K562 (cell line): ENCODE results near the gene MAST4. TPM values are rescaled to one million over a fixed set of nuclear protein-coding genes. Genes with fewer than 3 reads are reported as not detected.

ENCODE experiments used
- ATAC-seq: fragments of 200-7000 bp; cut with Tn5 transposase; 3 replicates; pipeline ENCODE4 v1.9.1; 2020; ENCODE audit warnings: moderate library complexity
- BruUV-seq: library from RNA; stranded (reverse); fragments of 400-500 nt; replicated peaks from 2 replicates; lab custom pipeline; 2021; lab: Mats Ljungman, UMichigan
- CTCF ChIA-PET: fragments of 300-600 bp; formaldehyde crosslinking; extraction: SDS; loops from one replicate; lab custom pipeline; 2021; ENCODE audit warnings: low intra/inter-chr PET ratio; lab: Yijun Ruan, JAX
- POLR2A ChIA-PET: fragments of 300-600, 350-650 bp; sonication (Branson Sonifier 250); formaldehyde crosslinking; extraction: SDS; loops from one replicate; lab custom pipeline; 2021; ENCODE audit warnings: antibody characterized with exemption, inconsistent platforms; lab: Yijun Ruan, JAX
- DNase-seq, 4 experiments: peaks; one replicate each; pipeline versions ENCODE4 v3.0.0 to v3.0.0-alpha.2; 2011 to 2018; ENCODE audit warnings: low spot score in 3 of 4, mixed read lengths in 3 of 4; ENCODE audit errors: extremely low read depth in 1 of 4
- FAIRE-seq: peaks from 2 replicates; lab custom pipeline; 2011; peaks lifted over from hg19 to GRCh38; lab: Jason Lieb, UNC
- H2AFZ ChIP-seq: 2 replicates; pipeline ENCODE4 v1.6.0; 2011; ENCODE audit warnings: low read depth, low read length, control low read depth, inconsistent platforms
- H3K27ac ChIP-seq: fragments of 200-600 bp; 3 replicates; pipeline ENCODE4 v1.8.0; 2011; ENCODE audit warnings: low read depth, mild to moderate bottlenecking, control low read depth, inconsistent platforms, low read length, moderate library complexity, mixed read lengths; ENCODE audit errors: extremely low read depth
- H3K27me3 ChIP-seq, 2 experiments: fragments of 300-600 bp in 1 of 2; 2 replicates in 1 of 2; 3 replicates in 1 of 2; pipeline versions ENCODE4 v1.6.0 to v1.8.0; 2011; ENCODE audit warnings: inconsistent platforms in 2 of 2, low read length in 2 of 2, mild to moderate bottlenecking in 1 of 2, mixed read lengths in 1 of 2, moderate library complexity in 1 of 2; ENCODE audit not compliant: control insufficient read depth in 2 of 2, insufficient read depth in 2 of 2
- H3K36me3 ChIP-seq: fragments of 300-600 bp; 3 replicates; pipeline ENCODE4 v1.8.0; 2011; ENCODE audit warnings: mild to moderate bottlenecking, low read length, inconsistent platforms; ENCODE audit not compliant: control insufficient read depth, insufficient read depth
- H3K4me1 ChIP-seq, 2 experiments: fragments of 200-600 bp in 1 of 2; replicated peaks in 1 of 2; 2 replicates in 1 of 2; 3 replicates in 1 of 2; pipeline versions ENCODE4 v1.5.1 to v1.8.0; 2011; ENCODE audit warnings: inconsistent platforms in 2 of 2, low read length in 2 of 2, mild to moderate bottlenecking in 1 of 2, mixed read lengths in 1 of 2, moderate library complexity in 1 of 2; ENCODE audit not compliant: control insufficient read depth in 2 of 2, insufficient read depth in 2 of 2
- H3K4me2 ChIP-seq: 2 replicates; pipeline ENCODE4 v1.6.1; 2011; ENCODE audit warnings: low read length, control low read depth, inconsistent platforms, mixed read lengths; ENCODE audit not compliant: insufficient read depth
- H3K4me3 ChIP-seq: fragments of 200-600 bp; sonication (generic), shearing (Covaris generic); 2 replicates; pipeline ENCODE4 v1.5.1; 2016; ENCODE audit warnings: control low read depth, inconsistent platforms
- H3K79me2 ChIP-seq: fragments of 200-600 bp; 3 replicates; pipeline ENCODE4 v1.8.0; 2011; ENCODE audit warnings: low read length, inconsistent platforms; ENCODE audit not compliant: control insufficient read depth, insufficient read depth
- H3K9ac ChIP-seq, 2 experiments: 2 replicates each; pipeline versions ENCODE4 v1.6.0 to v1.6.1; 2011; ENCODE audit warnings: low read depth in 2 of 2, low read length in 2 of 2, control low read depth in 1 of 2, inconsistent platforms in 1 of 2, mild to moderate bottlenecking in 1 of 2, mixed read lengths in 1 of 2; ENCODE audit not compliant: insufficient read depth in 1 of 2
- H3K9me1 ChIP-seq: one replicate; pipeline ENCODE4 v1.6.0; 2011; ENCODE audit warnings: inconsistent platforms, mild to moderate bottlenecking, low read length, moderate library complexity; ENCODE audit not compliant: control insufficient read depth, insufficient read depth
- H3K9me3 ChIP-seq: replicated peaks from 2 replicates; pipeline ENCODE4 v1.5.1; 2011; ENCODE audit warnings: low read depth, low read length, inconsistent platforms; ENCODE audit not compliant: control insufficient read depth, insufficient read depth
- H4K20me1 ChIP-seq: replicated peaks from 2 replicates; pipeline ENCODE4 v1.6.1; 2011; ENCODE audit warnings: low read length, inconsistent platforms, mixed read lengths; ENCODE audit not compliant: control insufficient read depth, insufficient read depth
- AFF1 ChIP-seq, 2 experiments: fragments of 450-650 bp; IDR thresholded peaks; 2 replicates each; pipeline ENCODE4 v1.6.1; 2018; ENCODE audit warnings: mild to moderate bottlenecking in 2 of 2, low read depth in 1 of 2; ENCODE audit not compliant: partially characterized antibody in 2 of 2
- ETV5 ChIP-seq: sonication (generic); formaldehyde crosslinking; IDR thresholded peaks from 2 replicates; pipeline ENCODE4 v1.4.0; 2020; ENCODE audit warnings: low read depth, mild to moderate bottlenecking, missing genetic modification reagents
- LEF1 ChIP-seq: fragments of 450-650 bp; IDR thresholded peaks from 2 replicates; pipeline ENCODE4 v1.6.1; 2016; ENCODE audit warnings: mild to moderate bottlenecking
- MAFF ChIP-seq: IDR thresholded peaks from 2 replicates; pipeline ENCODE4 v1.6.1; 2012; ENCODE audit warnings: low read length, improper control_type of control experiment
- NELFE ChIP-seq: IDR thresholded peaks from 2 replicates; pipeline ENCODE4 v1.6.1; 2011; ENCODE audit warnings: mild to moderate bottlenecking; ENCODE audit not compliant: insufficient read depth, insufficient read length
- NFATC3 ChIP-seq: fragments of 450-650 bp; IDR thresholded peaks from 2 replicates; pipeline ENCODE4 v1.6.1; 2017; ENCODE audit warnings: mild to moderate bottlenecking
- STAG1 ChIP-seq: sonication (generic); formaldehyde crosslinking; IDR thresholded peaks from 2 replicates; pipeline ENCODE4 v1.5.0; 2020; ENCODE audit warnings: missing genetic modification reagents, borderline replicate concordance
- TRIM28 ChIP-seq: fragments of 450-650 bp; IDR thresholded peaks from 2 replicates; pipeline ENCODE4 v1.6.1; 2017
- ZNF212 ChIP-seq: fragments of 450-650 bp; formaldehyde crosslinking; IDR thresholded peaks from 2 replicates; pipeline ENCODE4 v1.4.0; 2020; ENCODE audit warnings: mild to moderate bottlenecking
- ZNF224 ChIP-seq: sonication (generic); formaldehyde crosslinking; IDR thresholded peaks from 2 replicates; pipeline ENCODE4 v1.8.0; 2022; ENCODE audit warnings: mild to moderate bottlenecking, missing genetic modification reagents
- ZNF277 ChIP-seq: fragments of 250-450 bp; sonication (Bioruptor Pico); IDR thresholded peaks from 2 replicates; pipeline ENCODE4 v1.8.0; 2022; ENCODE audit warnings: inconsistent platforms, mild to moderate bottlenecking, moderate library complexity, borderline replicate concordance
- ZNF444 ChIP-seq: fragments of 250-450 bp; sonication (Bioruptor Pico); IDR thresholded peaks from 2 replicates; pipeline ENCODE4 v1.4.0; 2020; ENCODE audit warnings: mild to moderate bottlenecking, moderate library complexity
- ZNF780A ChIP-seq: fragments of 250-450 bp; sonication (Bioruptor Pico); IDR thresholded peaks from 2 replicates; pipeline ENCODE4 v1.5.0; 2021; ENCODE audit warnings: mild to moderate bottlenecking
- ZNF79 ChIP-seq: fragments of 250-450 bp; sonication (Bioruptor Pico); IDR thresholded peaks from 2 replicates; pipeline ENCODE4 v1.4.0; 2020; ENCODE audit warnings: low read depth, mild to moderate bottlenecking, moderate library complexity
- ZSCAN29 ChIP-seq: fragments of 450-650 bp; IDR thresholded peaks from 2 replicates; pipeline ENCODE4 v1.6.1; 2017
- WGBS: fragments of 100-300 bp; shearing (Covaris generic); methylation state at CpG from one replicate; pipeline ENCODE4 v1.1.6; 2016; ENCODE audit warnings: low coverage, mixed read lengths; ENCODE audit not compliant: insufficient coverage; ENCODE audit errors: missing lambda C conversion rate; 5-methylcytosine and 5-hydroxymethylcytosine counted together
- in situ Hi-C: fragments of 300-500 bp; cut with MboI; formaldehyde crosslinking; loops from 4 replicates; pipeline ENCODE4 v1.15.0; 2018; ENCODE audit warnings: inconsistent platforms, mixed read lengths
- intact Hi-C: fragments of 100-400 bp; cut with micrococcal nuclease; formaldehyde crosslinking; loops from 2 replicates; pipeline ENCODE4 v1.14.2; 2022
- polyA plus RNA-seq, 8 experiments: library from polyadenylated mRNA; depleted of rRNA in 4 of 8; stranded (reverse) in 5 of 8; unstranded in 3 of 8; fragments of >200 nt; fragmentation: Nextera tagmentation in 2 of 8; fragmentation: Illumina TruSeq in 1 of 8; extraction: Ambion mirVana in 2 of 8; extraction: Trizol in 1 of 8; gene quantifications; 2 replicates each; pipeline versions ENCODE4 v1.2.1 to v1.2.3, GENCODE V29; 2011 to 2014; ENCODE audit warnings: inconsistent platforms in 1 of 8, missing spikeins in 1 of 8
- total RNA-seq, 7 experiments: library from RNA; depleted of rRNA in 6 of 7; stranded (reverse); fragments of >200 nt in 6 of 7; fragmentation: Illumina TruSeq in 2 of 7; extraction: Trizol in 2 of 7; gene quantifications; 2 replicates each; pipeline versions ENCODE4 v1.2.1 to v1.2.3, GENCODE V29; 2011 to 2021; ENCODE audit warnings: low replicate concordance in 1 of 7
- TF ChIP-seq, protein P1 (sequence below): fragments of 250-450 bp; sonication (Bioruptor Pico); IDR thresholded peaks from 2 replicates; pipeline ENCODE4 v1.8.0; 2022; ENCODE audit warnings: moderate library complexity, mild to moderate bottlenecking, inconsistent platforms

MAST4 gene
- total and polyA plus RNA-seq, 9 of the 15 experiments (the other 6 are each of a cell fraction or from before 2014, with no cell fraction given): 0.88 to 10.1 (median 5.2) TPM

DNA sequence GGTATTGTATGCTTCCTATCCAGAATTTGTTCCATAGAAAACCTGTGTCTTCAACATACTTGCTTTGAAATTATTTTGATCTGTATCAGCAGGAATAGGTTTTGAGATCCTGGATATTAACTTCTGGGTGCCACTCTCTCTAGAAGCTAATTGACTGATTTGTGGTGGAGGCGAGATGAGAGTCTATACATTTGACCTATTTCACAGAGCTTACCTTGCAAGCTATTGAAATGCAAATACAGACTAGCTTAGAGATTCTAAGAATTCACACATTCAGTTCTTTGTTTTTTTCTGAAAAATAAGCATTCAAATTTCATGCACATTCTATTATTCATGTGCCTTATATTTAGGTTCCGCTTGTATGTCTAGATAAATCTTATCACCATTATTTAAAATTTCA, 246.3 kb downstream of the MAST4 start (continued):
- TF ChIP-seq, protein P1, sequence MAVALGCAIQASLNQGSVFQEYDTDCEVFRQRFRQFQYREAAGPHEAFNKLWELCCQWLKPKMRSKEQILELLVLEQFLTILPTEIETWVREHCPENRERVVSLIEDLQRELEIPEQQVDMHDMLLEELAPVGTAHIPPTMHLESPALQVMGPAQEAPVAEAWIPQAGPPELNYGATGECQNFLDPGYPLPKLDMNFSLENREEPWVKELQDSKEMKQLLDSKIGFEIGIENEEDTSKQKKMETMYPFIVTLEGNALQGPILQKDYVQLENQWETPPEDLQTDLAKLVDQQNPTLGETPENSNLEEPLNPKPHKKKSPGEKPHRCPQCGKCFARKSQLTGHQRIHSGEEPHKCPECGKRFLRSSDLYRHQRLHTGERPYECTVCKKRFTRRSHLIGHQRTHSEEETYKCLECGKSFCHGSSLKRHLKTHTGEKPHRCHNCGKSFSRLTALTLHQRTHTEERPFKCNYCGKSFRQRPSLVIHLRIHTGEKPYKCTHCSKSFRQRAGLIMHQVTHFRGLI (CRISPR knock-in tag): no peak

DNA sequence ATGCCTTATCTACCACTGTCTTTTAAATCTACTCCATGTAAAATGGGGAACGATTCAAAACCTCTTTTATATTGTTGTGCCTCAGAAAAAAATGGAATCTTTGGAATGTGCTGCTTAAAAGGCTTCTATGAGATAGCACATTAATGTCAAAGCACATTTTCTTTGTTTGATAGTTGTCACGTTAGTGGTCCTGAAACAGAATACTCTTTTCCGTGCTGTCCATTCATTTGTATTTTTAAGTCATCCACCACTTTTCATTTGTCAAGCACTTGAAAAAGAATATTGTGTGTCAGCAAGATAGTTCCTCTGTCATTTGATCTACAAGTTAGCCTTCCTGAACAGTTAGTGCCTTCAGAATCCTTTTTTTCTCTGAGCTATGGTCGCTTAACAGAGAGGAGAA, 246.9 kb downstream of the MAST4 start:
- intact Hi-C loops: no loop called here
- POLR2A ChIA-PET: no interaction called here

More for the DNA sequence above, 246.9 kb downstream of the MAST4 start:
- H3K9ac ChIP-seq: no peak overlapping the region
- H3K9me1 ChIP-seq: no peaks in the 10 kb centered on the region
- BruUV-seq: no TSS peak
- H2AFZ ChIP-seq: no peak overlapping the region
- in situ Hi-C loops: no loop called here
- H4K20me1 ChIP-seq: no peaks in the 10 kb centered on the region
- no peaks in the 10 kb centered on the region for H3K9me3 ChIP-seq
- H3K79me2 ChIP-seq: no peaks in the 10 kb centered on the region
- no peaks in the 10 kb centered on the region for H3K36me3 ChIP-seq
- no peak for ATAC-seq
- peaks cover 0 to 3% of the 10 kb centered on the region in 2 experiments; a peak in 2 of 5 replicates for H3K27me3 ChIP-seq
- DNase-seq: no peak
- no peak overlapping the region for H3K27ac ChIP-seq
- no peak overlapping the region for H3K4me3 ChIP-seq
- H3K4me1 ChIP-seq: no peaks in the 10 kb centered on the region
- CTCF ChIA-PET: no interaction called here
- no peak overlapping the region for H3K4me2 ChIP-seq
- FAIRE-seq: no peak
- TF ChIP-seq ZNF224 (CRISPR knock-in tag) (no peak), ZNF212 (CRISPR knock-in tag) (no peak), ZNF444 (CRISPR knock-in tag) (no peak), MAFF (no peak), ZNF277 (CRISPR knock-in tag) (no peak), ZNF780A (no peak), LEF1 (no peak), STAG1 (CRISPR knock-in tag) (no peak), ZNF79 (no peak), NELFE (no peak), TRIM28 (no peak), NFATC3 (no peak), AFF1 (IDR thresholded peaks at IDR 0.05; ENCODE audit: low read depth in 1 of 2, partially characterized antibody in 2 of 2) (no peak), ETV5 (no peak), ZSCAN29 (no peak)
- WGBS: 0% methylated on average over 4 of the region's 4 CpGs
